Dendritic cell treated with granulocyte-macrophage colony-stimulating factor and Interleukin-4, amounts not matched to agents 40 ng/mL and 50 ng/mL, for 4 days (primary cell): Measurements from ENCODE around the gene DNAJC16.
"Not testable (repeated sequence)": the region's sequence is repeated elsewhere in the genome, so short reads cannot be mapped to it uniquely, and the experiment has no call there.

Source experiments
- H3K27ac Mint-ChIP-seq: one replicate; pipeline ENCODE4 v1.8.0; 2022; ENCODE audit warnings: mild to moderate bottlenecking, mixed read lengths
- H3K27me3 Mint-ChIP-seq: one replicate; pipeline ENCODE4 v1.8.0; 2022; ENCODE audit warnings: mild to moderate bottlenecking, mixed read lengths
- H3K36me3 Mint-ChIP-seq: one replicate; pipeline ENCODE4 v1.8.0; 2022; ENCODE audit warnings: low read depth, mixed read lengths
- H3K4me1 Mint-ChIP-seq: one replicate; pipeline ENCODE4 v1.8.0; 2022; ENCODE audit warnings: low read depth, mixed read lengths
- H3K4me3 Mint-ChIP-seq: one replicate; pipeline ENCODE4 v1.8.0; 2022; ENCODE audit warnings: mild to moderate bottlenecking, moderate library complexity, mixed read lengths
- H3K9me3 Mint-ChIP-seq: one replicate; pipeline ENCODE4 v1.8.0; 2022; ENCODE audit warnings: mixed read lengths
- intact Hi-C: fragments of 100-400 bp; cut with micrococcal nuclease; formaldehyde crosslinking; loops from one replicate; pipeline ENCODE4 v1.15.0; 2022

The DNAJC16 gene

GRCh38 chr1:15492596-15492995 is 34.1 kb upstream of the DNAJC16 start:
- peaks cover 2% of the 10 kb centered on the region for H3K9me3 Mint-ChIP-seq
- H3K27ac Mint-ChIP-seq, result no peak overlapping the region
- peaks cover 66% of the 10 kb centered on the region for H3K36me3 Mint-ChIP-seq
- intact Hi-C loops, result no loop called here
- H3K4me3 Mint-ChIP-seq, result no peak overlapping the region
- H3K4me1 Mint-ChIP-seq, result no peaks in the 10 kb centered on the region
- H3K27me3 Mint-ChIP-seq, result no peaks in the 10 kb centered on the region

GRCh38 chr1:15493869-15494390 is 32.7 kb upstream of the DNAJC16 start:
- H3K4me3 Mint-ChIP-seq, result no peak overlapping the region
- H3K36me3 Mint-ChIP-seq, result peaks cover 76% of the 10 kb centered on the region
- H3K4me1 Mint-ChIP-seq, result no peaks in the 10 kb centered on the region
- peaks cover 8% of the 10 kb centered on the region for H3K9me3 Mint-ChIP-seq
- intact Hi-C loops, result no loop called here
- H3K27me3 Mint-ChIP-seq, result no peaks in the 10 kb centered on the region
- no peak overlapping the region for H3K27ac Mint-ChIP-seq

GRCh38 chr1:15500184-15501178 is 26.2 kb upstream of the DNAJC16 start:
- H3K27me3 Mint-ChIP-seq, result no peaks in the 10 kb centered on the region
- H3K4me3 Mint-ChIP-seq, result no peak overlapping the region
- H3K9me3 Mint-ChIP-seq, result peaks cover 8% of the 10 kb centered on the region
- no peaks in the 10 kb centered on the region for H3K4me1 Mint-ChIP-seq
- intact Hi-C loops, result no loop called here
- H3K27ac Mint-ChIP-seq, result no peak overlapping the region
- peaks cover 80% of the 10 kb centered on the region for H3K36me3 Mint-ChIP-seq

GRCh38 chr1:15501208-15502032 is 25.2 kb upstream of the DNAJC16 start:
- H3K27ac Mint-ChIP-seq, result no peak overlapping the region
- intact Hi-C loops, result no loop called here
- H3K9me3 Mint-ChIP-seq, result peaks cover 8% of the 10 kb centered on the region
- no peaks in the 10 kb centered on the region for H3K4me1 Mint-ChIP-seq
- peaks cover 83% of the 10 kb centered on the region for H3K36me3 Mint-ChIP-seq
- H3K4me3 Mint-ChIP-seq, result no peak overlapping the region
- no peaks in the 10 kb centered on the region for H3K27me3 Mint-ChIP-seq

- Mint-ChIP-seq H3K27me3 (no peaks in the 10 kb centered on the region), H3K9me3 (no peaks in the 10 kb centered on the region), H3K4me3 (no peak overlapping the region), H3K27ac (no peak overlapping the region), H3K36me3 (peaks cover 80% of the 10 kb centered on the region), H3K4me1 (no peaks in the 10 kb centered on the region)
- intact Hi-C loops, result no loop called here
These were observed 22.2 kb upstream of the DNAJC16 start for GRCh38 chr1:15504436-15504835.

- H3K27me3 Mint-ChIP-seq, result no peaks in the 10 kb centered on the region
- no peak overlapping the region for H3K27ac Mint-ChIP-seq
- peaks cover 80% of the 10 kb centered on the region for H3K36me3 Mint-ChIP-seq
- H3K4me1 Mint-ChIP-seq, result no peaks in the 10 kb centered on the region
- intact Hi-C loops, result no loop called here
- no peak overlapping the region for H3K4me3 Mint-ChIP-seq
- H3K9me3 Mint-ChIP-seq, result no peaks in the 10 kb centered on the region
These were observed 19.8 kb upstream of the DNAJC16 start for GRCh38 chr1:15506831-15507230.

- Mint-ChIP-seq H3K9me3 (no peaks in the 10 kb centered on the region), H3K4me1 (no peaks in the 10 kb centered on the region), H3K27ac (no peak overlapping the region), H3K27me3 (no peaks in the 10 kb centered on the region), H3K4me3 (no peak overlapping the region), H3K36me3 (peaks cover 80% of the 10 kb centered on the region)
- intact Hi-C loops, result no loop called here
These were observed 19.4 kb upstream of the DNAJC16 start for GRCh38 chr1:15507278-15507677.

- Mint-ChIP-seq H3K4me1 (no peaks in the 10 kb centered on the region), H3K9me3 (no peaks in the 10 kb centered on the region), H3K4me3 (no peak overlapping the region), H3K27me3 (no peaks in the 10 kb centered on the region), H3K36me3 (peaks cover 80% of the 10 kb centered on the region), H3K27ac (no peak overlapping the region)
- intact Hi-C loops, result no loop called here
These were observed 17.8 kb upstream of the DNAJC16 start for GRCh38 chr1:15508700-15509487.

- intact Hi-C loops, result no loop called here
- peaks cover 5% of the 10 kb centered on the region for H3K4me1 Mint-ChIP-seq
- H3K9me3 Mint-ChIP-seq, result no peaks in the 10 kb centered on the region
- H3K4me3 Mint-ChIP-seq, result no peak overlapping the region
- peaks cover 78% of the 10 kb centered on the region for H3K36me3 Mint-ChIP-seq
- H3K27me3 Mint-ChIP-seq, result no peaks in the 10 kb centered on the region
- no peak overlapping the region for H3K27ac Mint-ChIP-seq
These were observed 17.1 kb upstream of the DNAJC16 start for GRCh38 chr1:15509586-15509985.

- H3K27ac Mint-ChIP-seq, result no peak overlapping the region
- H3K4me1 Mint-ChIP-seq, result peaks cover 15% of the 10 kb centered on the region
- H3K4me3 Mint-ChIP-seq, result no peak overlapping the region
- intact Hi-C loops, result no loop called here
- no peaks in the 10 kb centered on the region for H3K27me3 Mint-ChIP-seq
- H3K36me3 Mint-ChIP-seq, result peaks cover 66% of the 10 kb centered on the region
- no peaks in the 10 kb centered on the region for H3K9me3 Mint-ChIP-seq
These were observed 15.8 kb upstream of the DNAJC16 start for GRCh38 chr1:15510611-15511405.

- Mint-ChIP-seq H3K4me3 (no peak overlapping the region), H3K27me3 (no peaks in the 10 kb centered on the region), H3K4me1 (peaks cover 31% of the 10 kb centered on the region), H3K36me3 (peaks cover 63% of the 10 kb centered on the region), H3K27ac (peak overlapping the region; percentile 46), H3K9me3 (no peaks in the 10 kb centered on the region)
- intact Hi-C loops, result no loop called here
These were observed 13.5 kb upstream of the DNAJC16 start for GRCh38 chr1:15513192-15513591.

- Mint-ChIP-seq H3K4me1 (peaks cover 31% of the 10 kb centered on the region), H3K27me3 (no peaks in the 10 kb centered on the region), H3K27ac (peak overlapping the region; percentile 46), H3K36me3 (peaks cover 66% of the 10 kb centered on the region), H3K4me3 (no peak overlapping the region), H3K9me3 (no peaks in the 10 kb centered on the region)
- intact Hi-C loops, result no loop called here
These were observed 12.7 kb upstream of the DNAJC16 start for GRCh38 chr1:15513919-15514318.

- H3K27me3 Mint-ChIP-seq, H3K9me3 Mint-ChIP-seq, intact Hi-C loops, H3K4me3 Mint-ChIP-seq: not testable (repeated sequence)
- Mint-ChIP-seq H3K27ac (peak overlapping the region; percentile 46), H3K36me3 (peaks cover 61% of the 10 kb centered on the region), H3K4me1 (peaks cover 35% of the 10 kb centered on the region)
These were observed 12.1 kb upstream of the DNAJC16 start for GRCh38 chr1:15514557-15514956.
